Measurements from ENCODE around the gene ZNHIT2.

- peak in 6 of 7 experiments; percentile 85 to 100 (median 100) for TF ChIP-seq CTCF (IDR thresholded peaks at IDR 0.05)
- peak in 1 of 3 donors; percentile 48 for TF ChIP-seq POLR2AphosphoS5 (IDR thresholded peaks at IDR 0.05)
- TF ChIP-seq EP300 (IDR thresholded peaks at IDR 0.05): no peak
Observed at GRCh38 chr11:65110354-65110861, 7.1 kb downstream of the ZNHIT2 start.
